HepG2 (cell line): ENCODE data around the gene RAD21L1. TPM values are rescaled to one million over a fixed set of nuclear protein-coding genes. Genes with fewer than 3 reads are reported as not detected.
A peak's percentile ranks its signal among the peaks of the same experiment; 100 is the strongest.

Experiments
- BCL6 ChIP-seq: IDR thresholded peaks from 2 replicates; pipeline ENCODE4 v1.6.1; 2016; ENCODE audit warnings: missing genetic modification reagents, missing compliant biosample characterization
- CBFB ChIP-seq: sonication (generic); formaldehyde crosslinking; IDR thresholded peaks from 2 replicates; pipeline ENCODE4 v1.4.0; 2020; ENCODE audit warnings: missing genetic modification reagents
- CBX5 ChIP-seq: sonication (generic); formaldehyde crosslinking; IDR thresholded peaks from 2 replicates; pipeline ENCODE4 v1.4.0; 2020; ENCODE audit warnings: missing genetic modification reagents, borderline replicate concordance
- FOXC1 ChIP-seq: sonication (generic); formaldehyde crosslinking; IDR thresholded peaks from 2 replicates; pipeline ENCODE4 v1.8.0; 2022; ENCODE audit warnings: mild to moderate bottlenecking, missing genetic modification reagents, borderline replicate concordance
- FOXK2 ChIP-seq: fragments of 450-650 bp; IDR thresholded peaks from 2 replicates; pipeline ENCODE4 v1.6.1; 2016
- GABPA ChIP-seq, 2 experiments: IDR thresholded peaks; 2 replicates each; pipeline ENCODE4 v1.6.1; 2011 to 2016; ENCODE audit warnings: low read depth in 2 of 2, low read length in 1 of 2, missing biosample characterization in 1 of 2, missing genetic modification characterization in 1 of 2
- HNF1B ChIP-seq: sonication (generic); formaldehyde crosslinking; IDR thresholded peaks from 2 replicates; pipeline ENCODE4 v1.5.1; 2020; ENCODE audit warnings: mild to moderate bottlenecking, moderate library complexity, missing genetic modification reagents
- MTA1 ChIP-seq: sonication (generic); formaldehyde crosslinking; IDR thresholded peaks from 2 replicates; pipeline ENCODE4 v1.4.0; 2020; ENCODE audit warnings: missing genetic modification reagents, mild to moderate bottlenecking, borderline replicate concordance
- NFE2L1 ChIP-seq: sonication (generic); formaldehyde crosslinking; IDR thresholded peaks from 2 replicates; pipeline ENCODE4 v1.4.0; 2020; ENCODE audit warnings: missing genetic modification reagents, mild to moderate bottlenecking, borderline replicate concordance
- RBAK ChIP-seq: sonication (generic); formaldehyde crosslinking; IDR thresholded peaks from 2 replicates; pipeline ENCODE4 v1.5.1; 2020; ENCODE audit warnings: mild to moderate bottlenecking, missing genetic modification reagents
- SOX13 ChIP-seq, 3 experiments: fragments of 450-650 bp in 1 of 3; sonication (generic) in 1 of 3; formaldehyde crosslinking in 1 of 3; IDR thresholded peaks in 2 of 3; conservative IDR thresholded peaks in 1 of 3; 2 replicates each; pipeline versions ENCODE4 v1.5.0 to v1.6.1; 2016 to 2020; ENCODE audit warnings: antibody characterized with exemption in 1 of 3, mild to moderate bottlenecking in 1 of 3, missing compliant biosample characterization in 1 of 3, missing genetic modification reagents in 1 of 3, moderate library complexity in 1 of 3
- YEATS4 ChIP-seq: sonication (generic); formaldehyde crosslinking; IDR thresholded peaks from 2 replicates; pipeline ENCODE4 v1.4.0; 2020; ENCODE audit warnings: missing genetic modification reagents, borderline replicate concordance
- ZFP36L1 ChIP-seq: sonication (generic); formaldehyde crosslinking; IDR thresholded peaks from 2 replicates; pipeline ENCODE4 v1.8.0; 2022; ENCODE audit warnings: mild to moderate bottlenecking, missing genetic modification reagents, moderate library complexity
- ZNF264 ChIP-seq: sonication (generic); formaldehyde crosslinking; IDR thresholded peaks from 2 replicates; pipeline ENCODE4 v1.4.0; 2020; ENCODE audit warnings: missing genetic modification reagents
- ZNF570 ChIP-seq: sonication (generic); formaldehyde crosslinking; IDR thresholded peaks from 2 replicates; pipeline ENCODE4 v1.4.0; 2020; ENCODE audit warnings: mild to moderate bottlenecking, missing genetic modification reagents, borderline replicate concordance
- ZNF644 ChIP-seq: IDR thresholded peaks from 2 replicates; pipeline ENCODE4 v1.6.1; 2016; ENCODE audit warnings: low read depth
- ZSCAN25 ChIP-seq: sonication (generic); formaldehyde crosslinking; IDR thresholded peaks from 2 replicates; pipeline ENCODE4 v1.8.0; 2022; ENCODE audit warnings: mild to moderate bottlenecking, missing genetic modification reagents
- polyA plus RNA-seq, 8 experiments: library from polyadenylated mRNA; depleted of rRNA in 3 of 8; stranded (reverse) in 7 of 8; unstranded in 1 of 8; fragments of >200 nt; fragmentation: Illumina TruSeq in 4 of 8; extraction: Trizol in 4 of 8; gene quantifications; 2 replicates each; pipeline versions ENCODE4 v1.2.1 to v1.2.3, GENCODE V29; 2011 to 2016; ENCODE audit warnings: low read depth in 4 of 8, missing spikeins in 1 of 8, mixed read lengths in 1 of 8; ENCODE audit not compliant: insufficient read depth in 1 of 8
- total RNA-seq, 5 experiments: library from RNA; depleted of rRNA; stranded (reverse); fragments of >200 nt; fragmentation: Illumina TruSeq; extraction: Trizol; gene quantifications; 2 replicates each; pipeline ENCODE4 v1.2.3, GENCODE V29; 2016; ENCODE audit warnings: low read depth in 1 of 5
- TF ChIP-seq, protein P1 (sequence below): sonication (generic); formaldehyde crosslinking; IDR thresholded peaks from 2 replicates; pipeline ENCODE4 v1.9.0; 2022; ENCODE audit warnings: missing genetic modification reagents, mild to moderate bottlenecking, borderline replicate concordance
- TF ChIP-seq, protein P2 (sequence below): sonication (generic); formaldehyde crosslinking; IDR thresholded peaks from 2 replicates; pipeline ENCODE4 v1.4.0; 2020; ENCODE audit warnings: missing genetic modification reagents, mild to moderate bottlenecking, borderline replicate concordance
- TF ChIP-seq, protein P3 (sequence below): sonication (generic); formaldehyde crosslinking; IDR thresholded peaks from 2 replicates; pipeline ENCODE4 v1.5.1; 2020; ENCODE audit warnings: missing genetic modification reagents, mild to moderate bottlenecking, borderline replicate concordance

The RAD21L1 gene
- total and polyA plus RNA-seq, 2 of the 13 experiments (the other 11 are each of a cell fraction or from before 2014, with no cell fraction given) = not detected

- TF ChIP-seq, protein P1, sequence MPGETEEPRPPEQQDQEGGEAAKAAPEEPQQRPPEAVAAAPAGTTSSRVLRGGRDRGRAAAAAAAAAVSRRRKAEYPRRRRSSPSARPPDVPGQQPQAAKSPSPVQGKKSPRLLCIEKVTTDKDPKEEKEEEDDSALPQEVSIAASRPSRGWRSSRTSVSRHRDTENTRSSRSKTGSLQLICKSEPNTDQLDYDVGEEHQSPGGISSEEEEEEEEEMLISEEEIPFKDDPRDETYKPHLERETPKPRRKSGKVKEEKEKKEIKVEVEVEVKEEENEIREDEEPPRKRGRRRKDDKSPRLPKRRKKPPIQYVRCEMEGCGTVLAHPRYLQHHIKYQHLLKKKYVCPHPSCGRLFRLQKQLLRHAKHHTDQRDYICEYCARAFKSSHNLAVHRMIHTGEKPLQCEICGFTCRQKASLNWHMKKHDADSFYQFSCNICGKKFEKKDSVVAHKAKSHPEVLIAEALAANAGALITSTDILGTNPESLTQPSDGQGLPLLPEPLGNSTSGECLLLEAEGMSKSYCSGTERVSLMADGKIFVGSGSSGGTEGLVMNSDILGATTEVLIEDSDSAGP (CRISPR knock-in tag) = no peak; the same call in 1 of the 2 replicates
- TF ChIP-seq CBFB (peak; percentile 50; the same call in 1 of the 2 replicates), HNF1B (CRISPR knock-in tag) (0 out of 2 replicates have a peak, but pooled peaks have one; percentile 66), ZSCAN25 (CRISPR knock-in tag) (peak; percentile 83), MTA1 (CRISPR knock-in tag) (no peak), FOXK2 (no peak), CBX5 (CRISPR knock-in tag) (peak; percentile 71; the same call in 1 of the 2 replicates), YEATS4 (CRISPR knock-in tag) (no peak), SOX13 (IDR thresholded peaks at IDR 0.05) (no peak), SOX13 (CRISPR knock-in tag; conservative IDR thresholded peaks at IDR 0.05 in 1 of 2, IDR thresholded peaks at IDR 0.05 in 1 of 2) (0 out of 4 replicates have a peak, but pooled peaks of 1 of the 2 experiments have one; percentile 6), RBAK (0 out of 2 replicates have a peak, but pooled peaks have one; percentile 5), ZFP36L1 (CRISPR knock-in tag) (peak; percentile 88), ZNF570 (CRISPR knock-in tag) (no peak), ZNF264 (CRISPR knock-in tag) (0 out of 2 replicates have a peak, but pooled peaks have one; percentile 19), NFE2L1 (CRISPR knock-in tag) (no peak), FOXC1 (CRISPR knock-in tag) (peak; percentile 63; the same call in 1 of the 2 replicates), GABPA (IDR thresholded peaks at IDR 0.05; ENCODE audit: low read depth, low read length) (no peak), GABPA (CRISPR knock-in tag; IDR thresholded peaks at IDR 0.05; ENCODE audit: low read depth) (no peak), ZNF644 (CRISPR knock-in tag) (peak; percentile 28; the same call in 1 of the 2 replicates), BCL6 (CRISPR knock-in tag) (peak; percentile 57)
- TF ChIP-seq, protein P2, sequence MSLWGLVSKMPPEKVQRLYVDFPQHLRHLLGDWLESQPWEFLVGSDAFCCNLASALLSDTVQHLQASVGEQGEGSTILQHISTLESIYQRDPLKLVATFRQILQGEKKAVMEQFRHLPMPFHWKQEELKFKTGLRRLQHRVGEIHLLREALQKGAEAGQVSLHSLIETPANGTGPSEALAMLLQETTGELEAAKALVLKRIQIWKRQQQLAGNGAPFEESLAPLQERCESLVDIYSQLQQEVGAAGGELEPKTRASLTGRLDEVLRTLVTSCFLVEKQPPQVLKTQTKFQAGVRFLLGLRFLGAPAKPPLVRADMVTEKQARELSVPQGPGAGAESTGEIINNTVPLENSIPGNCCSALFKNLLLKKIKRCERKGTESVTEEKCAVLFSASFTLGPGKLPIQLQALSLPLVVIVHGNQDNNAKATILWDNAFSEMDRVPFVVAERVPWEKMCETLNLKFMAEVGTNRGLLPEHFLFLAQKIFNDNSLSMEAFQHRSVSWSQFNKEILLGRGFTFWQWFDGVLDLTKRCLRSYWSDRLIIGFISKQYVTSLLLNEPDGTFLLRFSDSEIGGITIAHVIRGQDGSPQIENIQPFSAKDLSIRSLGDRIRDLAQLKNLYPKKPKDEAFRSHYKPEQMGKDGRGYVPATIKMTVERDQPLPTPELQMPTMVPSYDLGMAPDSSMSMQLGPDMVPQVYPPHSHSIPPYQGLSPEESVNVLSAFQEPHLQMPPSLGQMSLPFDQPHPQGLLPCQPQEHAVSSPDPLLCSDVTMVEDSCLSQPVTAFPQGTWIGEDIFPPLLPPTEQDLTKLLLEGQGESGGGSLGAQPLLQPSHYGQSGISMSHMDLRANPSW (CRISPR knock-in tag) = no peak
- TF ChIP-seq, protein P3, sequence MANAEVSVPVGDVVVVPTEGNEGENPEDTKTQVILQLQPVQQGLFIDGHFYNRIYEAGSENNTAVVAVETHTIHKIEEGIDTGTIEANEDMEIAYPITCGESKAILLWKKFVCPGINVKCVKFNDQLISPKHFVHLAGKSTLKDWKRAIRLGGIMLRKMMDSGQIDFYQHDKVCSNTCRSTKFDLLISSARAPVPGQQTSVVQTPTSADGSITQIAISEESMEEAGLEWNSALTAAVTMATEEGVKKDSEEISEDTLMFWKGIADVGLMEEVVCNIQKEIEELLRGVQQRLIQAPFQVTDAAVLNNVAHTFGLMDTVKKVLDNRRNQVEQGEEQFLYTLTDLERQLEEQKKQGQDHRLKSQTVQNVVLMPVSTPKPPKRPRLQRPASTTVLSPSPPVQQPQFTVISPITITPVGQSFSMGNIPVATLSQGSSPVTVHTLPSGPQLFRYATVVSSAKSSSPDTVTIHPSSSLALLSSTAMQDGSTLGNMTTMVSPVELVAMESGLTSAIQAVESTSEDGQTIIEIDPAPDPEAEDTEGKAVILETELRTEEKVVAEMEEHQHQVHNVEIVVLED (CRISPR knock-in tag) = peak; percentile 48; the same call in 1 of the 2 replicates
Measured at GRCh38 chr20:1212607-1213396, 13.0 kb upstream of the RAD21L1 start (continued).
